ENCODE data around the gene POLR2B.

The POLR2B gene

GRCh38 chr4:56959100-56959499, 19.6 kb upstream of the POLR2B start:
- no peaks in the 10 kb centered on the region for H3K9me3 ChIP-seq (ENCODE audit: control insufficient read depth, low read length)
- no peak overlapping the region for H3K27ac ChIP-seq
- no peaks in the 10 kb centered on the region for H3K4me1 ChIP-seq
- H3K4me2 ChIP-seq (ENCODE audit: low read length), result no peak overlapping the region
- no peak overlapping the region for H3K4me3 ChIP-seq (ENCODE audit: low read depth, low read length)
- H2AFZ ChIP-seq, result no peak overlapping the region
- H3K9ac ChIP-seq, result no peak overlapping the region
- H3K36me3 ChIP-seq (ENCODE audit: control insufficient read depth, insufficient read depth, low read length), result no peaks in the 10 kb centered on the region
- no peaks in the 10 kb centered on the region for H3K79me2 ChIP-seq
- TF ChIP-seq CTCF (IDR thresholded peaks at IDR 0.05), result no peak
- H3K27me3 ChIP-seq (ENCODE audit: control insufficient read depth, insufficient read depth, low read length), result no peaks in the 10 kb centered on the region

- Histone ChIP-seq H3K36me3 (ENCODE audit: control insufficient read depth, insufficient read depth, low read length) (no peaks in the 10 kb centered on the region), H3K79me2 (no peaks in the 10 kb centered on the region), H3K27ac (no peak overlapping the region), H2AFZ (no peak overlapping the region), H3K4me3 (ENCODE audit: low read depth, low read length) (no peak overlapping the region), H3K4me2 (ENCODE audit: low read length) (no peak overlapping the region), H3K9me3 (ENCODE audit: control insufficient read depth, low read length) (no peaks in the 10 kb centered on the region), H3K27me3 (ENCODE audit: control insufficient read depth, insufficient read depth, low read length) (no peaks in the 10 kb centered on the region), H3K4me1 (no peaks in the 10 kb centered on the region), H3K9ac (no peak overlapping the region)
- TF ChIP-seq CTCF (IDR thresholded peaks at IDR 0.05), result no peak
Observed at GRCh38 chr4:56961107-56961500, 17.6 kb upstream of the POLR2B start.

- Histone ChIP-seq H3K27me3 (ENCODE audit: control insufficient read depth, insufficient read depth, low read length) (no peaks in the 10 kb centered on the region), H3K4me1 (no peaks in the 10 kb centered on the region), H2AFZ (no peak overlapping the region), H3K4me3 (ENCODE audit: low read depth, low read length) (no peak overlapping the region), H3K4me2 (ENCODE audit: low read length) (no peak overlapping the region), H3K9me3 (ENCODE audit: control insufficient read depth, low read length) (no peaks in the 10 kb centered on the region), H3K36me3 (ENCODE audit: control insufficient read depth, insufficient read depth, low read length) (no peaks in the 10 kb centered on the region), H3K27ac (no peak overlapping the region), H3K9ac (no peak overlapping the region), H3K79me2 (peaks cover 4% of the 10 kb centered on the region)
- no peak for TF ChIP-seq CTCF (IDR thresholded peaks at IDR 0.05)
Observed at GRCh38 chr4:56971383-56971782, 7.3 kb upstream of the POLR2B start.

GRCh38 chr4:56972389-56972788, 6.3 kb upstream of the POLR2B start:
- Histone ChIP-seq H3K4me1 (no peaks in the 10 kb centered on the region), H3K27ac (no peak overlapping the region), H3K79me2 (peaks cover 4% of the 10 kb centered on the region), H3K4me3 (ENCODE audit: low read depth, low read length) (no peak overlapping the region), H3K9ac (no peak overlapping the region), H3K9me3 (ENCODE audit: control insufficient read depth, low read length) (no peaks in the 10 kb centered on the region), H2AFZ (no peak overlapping the region), H3K27me3 (ENCODE audit: control insufficient read depth, insufficient read depth, low read length) (no peaks in the 10 kb centered on the region), H3K4me2 (ENCODE audit: low read length) (no peak overlapping the region), H3K36me3 (ENCODE audit: control insufficient read depth, insufficient read depth, low read length) (no peaks in the 10 kb centered on the region)
- no peak for TF ChIP-seq CTCF (IDR thresholded peaks at IDR 0.05)

- Histone ChIP-seq H3K4me3 (ENCODE audit: low read depth, low read length) (no peak overlapping the region), H3K4me2 (ENCODE audit: low read length) (no peak overlapping the region), H3K4me1 (no peaks in the 10 kb centered on the region), H3K9me3 (ENCODE audit: control insufficient read depth, low read length) (no peaks in the 10 kb centered on the region), H3K36me3 (ENCODE audit: control insufficient read depth, insufficient read depth, low read length) (no peaks in the 10 kb centered on the region), H2AFZ (no peak overlapping the region), H3K79me2 (peaks cover 4% of the 10 kb centered on the region), H3K27ac (no peak overlapping the region), H3K27me3 (ENCODE audit: control insufficient read depth, insufficient read depth, low read length) (no peaks in the 10 kb centered on the region), H3K9ac (no peak overlapping the region)
- TF ChIP-seq CTCF (IDR thresholded peaks at IDR 0.05), result no peak
Observed at GRCh38 chr4:56972809-56973208, 5.9 kb upstream of the POLR2B start.
